ENCODE results near the gene SLC5A2. TPM values are rescaled to one million over a fixed set of nuclear protein-coding genes. Genes with fewer than 3 reads are reported as not detected.

The SLC5A2 gene
- total and polyA plus RNA-seq, 2 of the 13 experiments (the other 11 are each of a cell fraction or from before 2014, with no cell fraction given), result 0.24 to 0.97 TPM

DNA sequence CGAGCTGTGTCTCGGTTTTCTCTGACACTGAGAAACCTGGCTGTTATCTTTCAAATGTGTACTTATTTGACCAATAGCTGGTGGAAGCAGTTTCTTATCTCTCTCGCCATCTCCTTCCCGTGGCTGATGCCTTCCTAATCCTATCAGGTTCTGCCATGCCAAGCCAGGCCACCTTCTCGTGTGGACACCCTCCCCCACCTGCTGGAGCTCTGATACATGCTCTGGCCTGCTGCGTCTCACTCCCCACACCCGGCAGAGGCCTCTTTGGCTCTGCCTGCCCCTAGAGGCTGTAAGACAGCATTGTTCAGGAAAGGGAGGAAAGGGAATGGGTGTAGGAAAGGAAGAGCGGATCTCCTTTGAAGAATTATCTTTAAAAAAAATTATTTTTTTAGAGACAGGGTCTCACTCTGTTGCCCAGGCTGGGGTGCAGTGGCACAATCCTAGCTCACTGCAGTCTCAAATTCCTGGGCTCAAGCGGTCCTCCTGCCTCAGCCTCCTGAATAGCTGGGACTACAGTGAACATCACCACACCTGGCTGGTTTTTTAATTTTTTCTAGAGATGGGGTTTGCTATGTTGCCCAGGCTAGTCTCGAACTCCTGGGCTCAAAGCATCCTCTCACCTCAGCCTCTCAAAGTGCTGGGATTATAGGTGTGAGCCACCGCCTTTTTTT, 31.1 kb upstream of the SLC5A2 start (continued):
- TF ChIP-seq PPARG (CRISPR knock-in tag; conservative IDR thresholded peaks at IDR 0.05) (no peak; the same call in 1 of the 2 replicates), ZBTB42 (CRISPR knock-in tag; IDR thresholded peaks at IDR 0.05) (no peak), ETV6 (CRISPR knock-in tag; conservative IDR thresholded peaks at IDR 0.05) (no peak; the same call in 1 of the 2 replicates), NKX3-1 (CRISPR knock-in tag; IDR thresholded peaks at IDR 0.05) (no peak), ZNF33B (CRISPR knock-in tag; IDR thresholded peaks at IDR 0.05) (no peak), SSRP1 (CRISPR knock-in tag; IDR thresholded peaks at IDR 0.05) (peak; percentile 86; the same call in 1 of the 2 replicates), NFE2L1 (CRISPR knock-in tag; IDR thresholded peaks at IDR 0.05; ENCODE audit: borderline replicate concordance) (no peak), CHD2 (IDR thresholded peaks at IDR 0.05; ENCODE audit: low read depth, low read length) (peak; percentile 35; the same call in 1 of the 2 replicates), ZNF34 (CRISPR knock-in tag; IDR thresholded peaks at IDR 0.05; ENCODE audit: borderline replicate concordance) (no peak), ZNF180 (CRISPR knock-in tag; IDR thresholded peaks at IDR 0.05; ENCODE audit: borderline replicate concordance, low read depth) (no peak), MLLT10 (CRISPR knock-in tag; IDR thresholded peaks at IDR 0.05) (no peak), ZNF12 (CRISPR knock-in tag; IDR thresholded peaks at IDR 0.05) (no peak), GZF1 (CRISPR knock-in tag; IDR thresholded peaks at IDR 0.05) (no peak), PHF21A (CRISPR knock-in tag; IDR thresholded peaks at IDR 0.05) (no peak), STAG1 (CRISPR knock-in tag; IDR thresholded peaks at IDR 0.05) (peak; percentile 67), GPN1 (CRISPR knock-in tag; IDR thresholded peaks at IDR 0.05; ENCODE audit: borderline replicate concordance) (no peak), SMAD3 (CRISPR knock-in tag; IDR thresholded peaks at IDR 0.05) (0 out of 2 replicates have a peak, but pooled peaks have one; percentile 26), ZNF451 (CRISPR knock-in tag; IDR thresholded peaks at IDR 0.05) (no peak), ZNF607 (CRISPR knock-in tag; IDR thresholded peaks at IDR 0.05; ENCODE audit: borderline replicate concordance) (no peak), ZNF234 (CRISPR knock-in tag; conservative IDR thresholded peaks at IDR 0.05) (no peak), EEA1 (CRISPR knock-in tag; IDR thresholded peaks at IDR 0.05; ENCODE audit: borderline replicate concordance) (no peak), ZFP36L1 (CRISPR knock-in tag; IDR thresholded peaks at IDR 0.05) (no peak), ETV5 (CRISPR knock-in tag; IDR thresholded peaks at IDR 0.05; ENCODE audit: borderline replicate concordance) (peak; percentile 30; the same call in 1 of the 2 replicates)
- TF ChIP-seq, protein P1, sequence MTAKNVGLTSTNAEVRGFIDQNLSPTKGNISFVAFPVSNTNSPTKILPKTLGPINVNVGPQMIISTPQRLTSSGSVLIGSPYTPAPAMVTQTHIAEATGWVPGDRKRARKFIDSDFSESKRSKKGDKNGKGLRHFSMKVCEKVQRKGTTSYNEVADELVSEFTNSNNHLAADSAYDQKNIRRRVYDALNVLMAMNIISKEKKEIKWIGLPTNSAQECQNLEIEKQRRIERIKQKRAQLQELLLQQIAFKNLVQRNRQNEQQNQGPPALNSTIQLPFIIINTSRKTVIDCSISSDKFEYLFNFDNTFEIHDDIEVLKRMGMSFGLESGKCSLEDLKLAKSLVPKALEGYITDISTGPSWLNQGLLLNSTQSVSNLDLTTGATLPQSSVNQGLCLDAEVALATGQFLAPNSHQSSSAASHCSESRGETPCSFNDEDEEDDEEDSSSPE (CRISPR knock-in tag; IDR thresholded peaks at IDR 0.05), result 0 out of 2 replicates have a peak, but pooled peaks have one; percentile 21
- TF ChIP-seq, protein P2, sequence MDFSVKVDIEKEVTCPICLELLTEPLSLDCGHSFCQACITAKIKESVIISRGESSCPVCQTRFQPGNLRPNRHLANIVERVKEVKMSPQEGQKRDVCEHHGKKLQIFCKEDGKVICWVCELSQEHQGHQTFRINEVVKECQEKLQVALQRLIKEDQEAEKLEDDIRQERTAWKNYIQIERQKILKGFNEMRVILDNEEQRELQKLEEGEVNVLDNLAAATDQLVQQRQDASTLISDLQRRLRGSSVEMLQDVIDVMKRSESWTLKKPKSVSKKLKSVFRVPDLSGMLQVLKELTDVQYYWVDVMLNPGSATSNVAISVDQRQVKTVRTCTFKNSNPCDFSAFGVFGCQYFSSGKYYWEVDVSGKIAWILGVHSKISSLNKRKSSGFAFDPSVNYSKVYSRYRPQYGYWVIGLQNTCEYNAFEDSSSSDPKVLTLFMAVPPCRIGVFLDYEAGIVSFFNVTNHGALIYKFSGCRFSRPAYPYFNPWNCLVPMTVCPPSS (IDR thresholded peaks at IDR 0.05), result no peak
- TF ChIP-seq, protein P3, sequence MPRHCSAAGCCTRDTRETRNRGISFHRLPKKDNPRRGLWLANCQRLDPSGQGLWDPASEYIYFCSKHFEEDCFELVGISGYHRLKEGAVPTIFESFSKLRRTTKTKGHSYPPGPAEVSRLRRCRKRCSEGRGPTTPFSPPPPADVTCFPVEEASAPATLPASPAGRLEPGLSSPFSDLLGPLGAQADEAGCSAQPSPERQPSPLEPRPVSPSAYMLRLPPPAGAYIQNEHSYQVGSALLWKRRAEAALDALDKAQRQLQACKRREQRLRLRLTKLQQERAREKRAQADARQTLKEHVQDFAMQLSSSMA (CRISPR knock-in tag; IDR thresholded peaks at IDR 0.05), result no peak
- TF ChIP-seq, protein P4, sequence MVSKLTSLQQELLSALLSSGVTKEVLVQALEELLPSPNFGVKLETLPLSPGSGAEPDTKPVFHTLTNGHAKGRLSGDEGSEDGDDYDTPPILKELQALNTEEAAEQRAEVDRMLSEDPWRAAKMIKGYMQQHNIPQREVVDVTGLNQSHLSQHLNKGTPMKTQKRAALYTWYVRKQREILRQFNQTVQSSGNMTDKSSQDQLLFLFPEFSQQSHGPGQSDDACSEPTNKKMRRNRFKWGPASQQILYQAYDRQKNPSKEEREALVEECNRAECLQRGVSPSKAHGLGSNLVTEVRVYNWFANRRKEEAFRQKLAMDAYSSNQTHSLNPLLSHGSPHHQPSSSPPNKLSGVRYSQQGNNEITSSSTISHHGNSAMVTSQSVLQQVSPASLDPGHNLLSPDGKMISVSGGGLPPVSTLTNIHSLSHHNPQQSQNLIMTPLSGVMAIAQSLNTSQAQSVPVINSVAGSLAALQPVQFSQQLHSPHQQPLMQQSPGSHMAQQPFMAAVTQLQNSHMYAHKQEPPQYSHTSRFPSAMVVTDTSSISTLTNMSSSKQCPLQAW (CRISPR knock-in tag; IDR thresholded peaks at IDR 0.05), result peak; percentile 32; the same call in 1 of the 2 replicates
